Osteoblast (primary cell): Measurements from ENCODE around the gene RIT2. TPM values are rescaled to one million over a fixed set of nuclear protein-coding genes. Genes with fewer than 3 reads are reported as not detected.
"Not testable (repeated sequence)": the region's sequence is repeated elsewhere in the genome, so short reads cannot be mapped to it uniquely, and the experiment has no call there.

Experiments
- DNase-seq: peaks from one replicate; pipeline ENCODE4 v3.0.0; 2011; ENCODE audit warnings: low spot score, mixed read lengths; ENCODE audit not compliant: insufficient read length; ENCODE audit errors: missing footprints
- H2AFZ ChIP-seq: 2 replicates; pipeline ENCODE4 v1.6.0; 2011; ENCODE audit warnings: mild to moderate bottlenecking, low read length
- H3K27ac ChIP-seq: 2 replicates; pipeline ENCODE4 v1.5.1; 2011; ENCODE audit warnings: mild to moderate bottlenecking, low read depth, low read length, moderate library complexity
- H3K27me3 ChIP-seq: 2 replicates; pipeline ENCODE4 v1.6.0; 2012; ENCODE audit warnings: mild to moderate bottlenecking, control low read depth, inconsistent platforms, low read length, moderate library complexity; ENCODE audit not compliant: insufficient read depth
- H3K36me3 ChIP-seq: 2 replicates; pipeline ENCODE4 v1.5.1; 2011; ENCODE audit warnings: mild to moderate bottlenecking, low read length, control low read depth, moderate library complexity; ENCODE audit not compliant: insufficient read depth
- H3K4me1 ChIP-seq: 2 replicates; pipeline ENCODE4 v1.5.1; 2011; ENCODE audit warnings: mild to moderate bottlenecking, low read length, control low read depth, moderate library complexity; ENCODE audit not compliant: insufficient read depth
- H3K4me2 ChIP-seq: 2 replicates; pipeline ENCODE4 v1.6.0; 2011; ENCODE audit warnings: mild to moderate bottlenecking, low read length; ENCODE audit not compliant: insufficient read depth
- H3K4me3 ChIP-seq: fragments of 200-600 bp; sonication (generic); 3 replicates; pipeline ENCODE4 v1.5.1; 2012; ENCODE audit warnings: mild to moderate bottlenecking, low read length, inconsistent platforms; ENCODE audit not compliant: insufficient read depth
- H3K79me2 ChIP-seq: 2 replicates; pipeline ENCODE4 v1.6.0; 2012; ENCODE audit warnings: mild to moderate bottlenecking, low read length, control low read depth, inconsistent platforms; ENCODE audit not compliant: insufficient read depth
- H3K9me3 ChIP-seq: 2 replicates; pipeline ENCODE4 v1.5.1; 2011; ENCODE audit warnings: low read depth, low read length, control low read depth
- H4K20me1 ChIP-seq: 2 replicates; pipeline ENCODE4 v1.6.0; 2012; ENCODE audit warnings: mild to moderate bottlenecking, low read length, control low read depth; ENCODE audit not compliant: insufficient read depth
- CTCF ChIP-seq: IDR thresholded peaks from 2 replicates; pipeline ENCODE4 v1.5.1; 2011; ENCODE audit warnings: mild to moderate bottlenecking, low read depth, low read length, moderate library complexity; ENCODE audit errors: extremely low read depth
- total RNA-seq: library from RNA; depleted of rRNA; stranded (reverse); fragments of >200 nt; gene quantifications from 2 replicates; pipeline ENCODE4 v1.2.3, GENCODE V29; 2012

RIT2 gene
- total RNA-seq, 1 donor: not detected

DNA sequence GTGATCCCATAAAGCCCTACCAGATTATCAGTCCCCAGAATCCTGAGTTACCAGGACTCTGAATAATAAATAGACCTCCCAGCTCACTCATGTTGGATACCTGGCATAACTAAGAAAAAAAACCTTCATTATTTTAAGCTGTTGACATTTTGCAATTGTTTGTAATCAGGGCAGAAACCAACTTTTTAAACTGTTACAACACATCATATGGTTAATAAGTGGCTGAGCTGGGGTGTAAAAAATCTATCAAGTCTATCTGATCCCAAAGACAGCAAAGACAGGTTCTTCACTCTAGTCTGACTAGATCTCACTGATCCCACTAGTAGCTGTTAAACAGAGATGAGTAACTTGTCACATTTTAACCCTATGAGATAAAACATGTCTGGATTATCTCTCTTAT, 370.3 kb downstream of the RIT2 start:
- TF ChIP-seq CTCF: no peak
- H3K27ac ChIP-seq: no peak overlapping the region
- H3K79me2 ChIP-seq: no peaks in the 10 kb centered on the region
- H3K36me3 ChIP-seq: no peaks in the 10 kb centered on the region
- no peak overlapping the region for H3K4me3 ChIP-seq
- no peak overlapping the region for H2AFZ ChIP-seq
- no peaks in the 10 kb centered on the region for H3K4me1 ChIP-seq
- no peak for DNase-seq
- no peaks in the 10 kb centered on the region for H3K27me3 ChIP-seq
- H3K4me2 ChIP-seq: no peak overlapping the region
- no peaks in the 10 kb centered on the region for H3K9me3 ChIP-seq
- H4K20me1 ChIP-seq: no peaks in the 10 kb centered on the region

GRCh38 chr18:42743373-42744138, 371.9 kb downstream of the RIT2 start:
- H3K79me2 ChIP-seq: no peaks in the 10 kb centered on the region
- H3K4me3 ChIP-seq: no peak overlapping the region
- H3K4me1 ChIP-seq: no peaks in the 10 kb centered on the region
- H3K27ac ChIP-seq: no peak overlapping the region
- no peaks in the 10 kb centered on the region for H3K36me3 ChIP-seq
- H3K4me2 ChIP-seq: no peak overlapping the region
- no peaks in the 10 kb centered on the region for H3K27me3 ChIP-seq
- TF ChIP-seq CTCF: no peak
- no peaks in the 10 kb centered on the region for H4K20me1 ChIP-seq
- no peak for DNase-seq
- no peaks in the 10 kb centered on the region for H3K9me3 ChIP-seq
- H2AFZ ChIP-seq: no peak overlapping the region

DNA sequence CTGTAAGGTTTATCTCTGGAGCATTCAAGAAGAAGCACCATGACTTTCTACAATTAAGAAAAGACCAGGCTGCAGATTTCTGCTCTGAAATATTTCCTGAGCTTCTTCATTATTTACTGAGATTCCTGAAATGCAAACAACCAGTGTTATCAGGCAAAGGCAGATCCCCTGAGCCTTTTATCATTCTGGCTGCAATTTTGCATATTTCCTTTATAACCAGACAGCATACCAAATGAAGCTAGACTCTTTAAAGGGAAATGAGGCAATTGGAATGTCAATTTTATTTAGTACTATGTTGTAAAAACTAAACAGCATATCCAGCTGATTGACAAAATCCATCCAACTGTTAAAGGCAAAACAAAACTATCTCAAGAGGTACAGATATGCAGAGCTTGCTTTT, 372.5 kb downstream of the RIT2 start:
- Histone ChIP-seq H3K4me1 (no peaks in the 10 kb centered on the region), H3K4me2 (no peak overlapping the region), H3K4me3 (no peak overlapping the region), H2AFZ (no peak overlapping the region), H4K20me1 (no peaks in the 10 kb centered on the region), H3K79me2 (no peaks in the 10 kb centered on the region), H3K36me3 (no peaks in the 10 kb centered on the region), H3K27me3 (no peaks in the 10 kb centered on the region), H3K27ac (no peak overlapping the region), H3K9me3 (no peaks in the 10 kb centered on the region)
- DNase-seq: no peak
- TF ChIP-seq CTCF: no peak

GRCh38 chr18:42742474-42742873, 373.0 kb downstream of the RIT2 start:
- H3K36me3 ChIP-seq: no peaks in the 10 kb centered on the region
- H2AFZ ChIP-seq: no peak overlapping the region
- DNase-seq: no peak
- no peaks in the 10 kb centered on the region for H3K9me3 ChIP-seq
- H3K4me1 ChIP-seq: no peaks in the 10 kb centered on the region
- no peak overlapping the region for H3K4me2 ChIP-seq
- no peak overlapping the region for H3K27ac ChIP-seq
- H3K79me2 ChIP-seq: no peaks in the 10 kb centered on the region
- no peak overlapping the region for H3K4me3 ChIP-seq
- TF ChIP-seq CTCF: no peak
- no peaks in the 10 kb centered on the region for H3K27me3 ChIP-seq
- H4K20me1 ChIP-seq: no peaks in the 10 kb centered on the region

GRCh38 chr18:42741805-42742347, 373.6 kb downstream of the RIT2 start:
- H3K4me1 ChIP-seq, H3K27me3 ChIP-seq, H3K4me3 ChIP-seq, H2AFZ ChIP-seq, H3K9me3 ChIP-seq, DNase-seq, H3K79me2 ChIP-seq, H3K4me2 ChIP-seq, H4K20me1 ChIP-seq, H3K36me3 ChIP-seq, H3K27ac ChIP-seq: not testable (repeated sequence)

- not testable (repeated sequence) for DNase-seq, H3K4me3 ChIP-seq, H3K4me1 ChIP-seq, H3K79me2 ChIP-seq, H3K9me3 ChIP-seq, H3K36me3 ChIP-seq, H3K27ac ChIP-seq, H4K20me1 ChIP-seq, H3K27me3 ChIP-seq, H2AFZ ChIP-seq, H3K4me2 ChIP-seq
Measured at GRCh38 chr18:42741299-42741698, 374.2 kb downstream of the RIT2 start.
